Neuronal stem cell (in vitro differentiated cells): ENCODE data around the gene METTL25.

Experiments used
- DNase-seq: peaks from one replicate; pipeline ENCODE4 v3.0.0-alpha.2; 2013; ENCODE audit warnings: low spot score
- H2AFZ ChIP-seq: one replicate; pipeline ENCODE4 v1.6.1; 2013; ENCODE audit warnings: mild to moderate bottlenecking, low read length, inconsistent platforms
- H2AK5ac ChIP-seq: 2 replicates; pipeline ENCODE4 v1.6.1; 2013; ENCODE audit warnings: low read depth, mild to moderate bottlenecking, inconsistent platforms, low read length, moderate library complexity, mixed read lengths
- H2BK120ac ChIP-seq: 2 replicates; pipeline ENCODE4 v1.6.1; 2013; ENCODE audit warnings: low read depth, mild to moderate bottlenecking, inconsistent platforms, low read length, moderate library complexity, mixed read lengths
- H2BK12ac ChIP-seq: one replicate; pipeline ENCODE4 v1.6.1; 2013; ENCODE audit warnings: low read length, inconsistent platforms
- H2BK15ac ChIP-seq: 2 replicates; pipeline ENCODE4 v1.6.1; 2013; ENCODE audit warnings: mild to moderate bottlenecking, low read length, inconsistent platforms, mixed read lengths
- H2BK5ac ChIP-seq: one replicate; pipeline ENCODE4 v1.6.1; 2013; ENCODE audit warnings: inconsistent platforms, mild to moderate bottlenecking, low read length, moderate library complexity
- H3K14ac ChIP-seq: one replicate; pipeline ENCODE4 v1.6.1; 2013; ENCODE audit warnings: low read length, inconsistent platforms
- H3K18ac ChIP-seq: 2 replicates; pipeline ENCODE4 v1.6.1; 2013; ENCODE audit warnings: low read length, inconsistent platforms
- H3K23ac ChIP-seq: 2 replicates; pipeline ENCODE4 v1.6.1; 2013; ENCODE audit warnings: low read depth, mild to moderate bottlenecking, mixed read lengths, low read length, inconsistent platforms; ENCODE audit not compliant: poor library complexity
- H3K27ac ChIP-seq: replicated peaks from 3 replicates; pipeline ENCODE4 v1.5.1; 2013; ENCODE audit warnings: low read length, inconsistent platforms
- H3K27me3 ChIP-seq, 3 experiments: 2 replicates each; pipeline ENCODE4 v1.6.1; 2013; ENCODE audit warnings: low read length in 3 of 3, mild to moderate bottlenecking in 2 of 3, inconsistent platforms in 1 of 3, low read depth in 1 of 3, mixed read lengths in 1 of 3, moderate library complexity in 1 of 3; ENCODE audit not compliant: control insufficient read depth in 3 of 3, insufficient read depth in 3 of 3
- H3K36me3 ChIP-seq, 2 donors: replicated peaks in 1 of 2; 2 replicates each; pipeline ENCODE4 v1.6.1; 2013; ENCODE audit warnings: low read length in 2 of 2; ENCODE audit not compliant: control insufficient read depth in 2 of 2, insufficient read depth in 2 of 2
- H3K4ac ChIP-seq: 2 replicates; pipeline ENCODE4 v1.6.1; 2013; ENCODE audit warnings: inconsistent platforms, mild to moderate bottlenecking, low read length, moderate library complexity
- H3K4me1 ChIP-seq, 2 donors: 1 replicate in 1 of 2; 2 replicates in 1 of 2; pipeline ENCODE4 v1.6.1; 2013; ENCODE audit warnings: low read length in 2 of 2, low read depth in 1 of 2; ENCODE audit not compliant: control insufficient read depth in 2 of 2, insufficient read depth in 1 of 2
- H3K4me2 ChIP-seq: one replicate; pipeline ENCODE4 v1.6.1; 2013; ENCODE audit warnings: mild to moderate bottlenecking, low read length, inconsistent platforms; ENCODE audit not compliant: insufficient read depth, poor library complexity, severe bottlenecking
- H3K4me3 ChIP-seq, 2 donors: 2 replicates each; pipeline ENCODE4 v1.5.1; 2013; ENCODE audit warnings: low read length in 2 of 2, mild to moderate bottlenecking in 2 of 2, inconsistent platforms in 1 of 2, moderate library complexity in 1 of 2
- H3K79me1 ChIP-seq: one replicate; pipeline ENCODE4 v1.6.1; 2013; ENCODE audit warnings: low read depth, mild to moderate bottlenecking, inconsistent platforms, low read length, moderate library complexity
- H3K9ac ChIP-seq: one replicate; pipeline ENCODE4 v1.6.1; 2013; ENCODE audit warnings: mild to moderate bottlenecking, low read depth, low read length, inconsistent platforms; ENCODE audit not compliant: poor library complexity
- H3K9me3 ChIP-seq, 2 donors: replicated peaks in 1 of 2; 2 replicates each; pipeline versions ENCODE3 to v1.6.1; 2013; ENCODE audit warnings: low read length in 2 of 2, mild to moderate bottlenecking in 2 of 2, inconsistent platforms in 1 of 2, low read depth in 1 of 2, mixed read lengths in 1 of 2, moderate library complexity in 1 of 2; ENCODE audit not compliant: control insufficient read depth in 2 of 2, insufficient read depth in 1 of 2
- H4K8ac ChIP-seq: one replicate; pipeline ENCODE4 v1.6.1; 2013; ENCODE audit warnings: low read depth, mild to moderate bottlenecking, inconsistent platforms, low read length, moderate library complexity
- H4K91ac ChIP-seq: one replicate; pipeline ENCODE4 v1.6.1; 2013; ENCODE audit warnings: low read length, low read depth, mild to moderate bottlenecking, inconsistent platforms; ENCODE audit not compliant: poor library complexity
- WGBS, 2 donors: extraction: QIAGEN DNeasy Blood & Tissue Kit; methylation state at CpG; one replicate each; pipeline ENCODE4 v1.1.7; 2013; ENCODE audit warnings: missing lambda C conversion rate in 2 of 2, mixed read lengths in 1 of 2; ENCODE audit not compliant: insufficient read length in 2 of 2, insufficient replicate concordance in 1 of 2; ENCODE audit errors: extremely low coverage in 2 of 2; 5-methylcytosine and 5-hydroxymethylcytosine counted together

Gene METTL25

DNA sequence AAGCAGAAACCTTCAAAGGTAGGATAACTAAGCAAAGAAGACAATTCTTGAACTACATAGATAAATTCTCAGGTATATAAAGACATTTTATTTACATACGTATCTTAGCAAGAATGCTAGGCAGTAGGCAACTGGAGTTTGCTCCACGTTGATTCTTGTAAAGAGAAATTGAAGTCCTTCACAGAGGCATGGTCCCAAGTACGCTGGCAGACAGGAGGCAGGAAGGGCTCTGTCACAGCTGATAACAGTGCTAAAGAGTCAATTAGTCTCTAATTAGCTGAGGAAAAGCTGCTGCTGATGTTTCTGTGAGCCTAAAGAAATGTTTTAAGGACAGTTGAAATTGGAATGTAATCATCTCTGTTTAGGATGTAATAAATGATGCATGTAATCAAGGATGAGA, 146.8 kb downstream of the METTL25 start:
- H3K4me1 ChIP-seq: no peaks in the 10 kb centered on the region
- H3K27ac ChIP-seq: no peak overlapping the region
- no peak overlapping the region for H3K4me2 ChIP-seq
- no peak overlapping the region for H2BK120ac ChIP-seq
- no peak overlapping the region for H2AFZ ChIP-seq
- no peak overlapping the region for H2BK15ac ChIP-seq
- H4K8ac ChIP-seq: no peak overlapping the region
- no peak overlapping the region for H2BK5ac ChIP-seq
- no peak for DNase-seq
- no peak overlapping the region for H2AK5ac ChIP-seq
- no CpG with 5 or more reads among the region's 3 CpGs for WGBS, 2 donors
- no peak overlapping the region for H2BK12ac ChIP-seq
- no peak overlapping the region for H3K23ac ChIP-seq
- no peak overlapping the region for H3K14ac ChIP-seq
- H4K91ac ChIP-seq: no peak overlapping the region
- no peak overlapping the region for H3K4ac ChIP-seq
- no peak overlapping the region for H3K18ac ChIP-seq
- no peaks in the 10 kb centered on the region for H3K27me3 ChIP-seq
- H3K36me3 ChIP-seq: no peaks in the 10 kb centered on the region
- no peaks in the 10 kb centered on the region for H3K79me1 ChIP-seq
- H3K9ac ChIP-seq: no peak overlapping the region
- H3K4me3 ChIP-seq: no peak overlapping the region
- no peaks in the 10 kb centered on the region for H3K9me3 ChIP-seq

DNA sequence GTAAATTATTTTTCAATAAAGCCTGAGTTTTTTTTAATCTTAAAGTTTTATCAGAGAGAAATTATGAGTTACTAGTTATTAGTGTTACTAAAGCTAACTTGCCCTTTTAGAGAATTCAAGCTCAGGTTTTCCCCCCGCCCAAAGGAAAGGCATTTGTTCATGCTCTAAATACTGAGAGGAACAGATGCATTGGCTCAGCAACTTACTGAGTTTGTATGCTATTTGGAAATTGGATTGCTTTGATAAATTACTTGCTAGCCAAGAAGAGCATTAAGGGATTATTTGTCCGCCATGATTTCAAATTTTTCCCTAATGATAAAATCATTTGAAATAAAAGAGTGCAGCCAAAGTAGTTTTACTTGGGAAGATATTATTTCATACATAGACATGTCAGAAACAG, 149.4 kb downstream of the METTL25 start:
- Histone ChIP-seq H2BK120ac (no peak overlapping the region), H3K9me3 (no peaks in the 10 kb centered on the region), H4K91ac (no peak overlapping the region), H3K4me3 (no peak overlapping the region), H4K8ac (no peak overlapping the region), H3K14ac (no peak overlapping the region), H3K9ac (no peak overlapping the region), H3K27me3 (no peaks in the 10 kb centered on the region), H3K36me3 (no peaks in the 10 kb centered on the region), H3K4ac (no peak overlapping the region), H3K4me1 (no peaks in the 10 kb centered on the region), H3K27ac (no peak overlapping the region), H2BK15ac (no peak overlapping the region), H3K79me1 (no peaks in the 10 kb centered on the region), H2AK5ac (no peak overlapping the region), H2BK12ac (no peak overlapping the region), H2AFZ (no peak overlapping the region), H2BK5ac (no peak overlapping the region), H3K23ac (no peak overlapping the region), H3K4me2 (no peak overlapping the region), H3K18ac (no peak overlapping the region)
- DNase-seq: no peak
- no CpG with 5 or more reads among the region's 2 CpGs for WGBS, 2 donors

DNA sequence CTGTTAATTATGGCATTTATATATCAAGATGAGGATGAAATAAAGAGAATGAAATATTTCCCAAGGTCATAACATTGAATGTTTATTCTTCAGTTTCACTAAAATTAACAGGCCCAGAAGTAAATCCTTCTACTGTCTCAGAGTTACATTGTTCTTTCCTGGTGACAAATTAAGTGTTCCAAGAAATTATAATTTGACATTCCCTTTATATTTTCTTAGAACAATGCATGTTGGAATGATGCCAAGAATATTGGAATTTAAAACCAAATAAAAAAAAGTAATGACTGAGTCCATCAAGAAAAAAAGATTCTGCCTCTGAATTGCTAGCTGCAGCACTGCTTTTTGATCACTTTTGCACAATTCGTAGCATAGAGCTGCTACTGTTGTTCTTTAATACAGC, 152.1 kb downstream of the METTL25 start:
- H3K27ac ChIP-seq: no peak overlapping the region
- no peak overlapping the region for H2BK15ac ChIP-seq
- no peak overlapping the region for H2AK5ac ChIP-seq
- H2BK120ac ChIP-seq: no peak overlapping the region
- no peaks in the 10 kb centered on the region for H3K4me1 ChIP-seq
- no peak overlapping the region for H3K9ac ChIP-seq
- H3K36me3 ChIP-seq: no peaks in the 10 kb centered on the region
- H3K23ac ChIP-seq: no peak overlapping the region
- H4K8ac ChIP-seq: no peak overlapping the region
- H3K9me3 ChIP-seq: no peaks in the 10 kb centered on the region
- no peak for DNase-seq
- no peaks in the 10 kb centered on the region for H3K79me1 ChIP-seq
- no peak overlapping the region for H3K4me2 ChIP-seq
- no peaks in the 10 kb centered on the region for H3K27me3 ChIP-seq
- H3K14ac ChIP-seq: no peak overlapping the region
- H2BK5ac ChIP-seq: no peak overlapping the region
- no CpG with 5 or more reads among the region's 1 CpG for WGBS, 2 donors
- no peak overlapping the region for H2AFZ ChIP-seq
- no peak overlapping the region for H3K18ac ChIP-seq
- H3K4me3 ChIP-seq: no peak overlapping the region
- H4K91ac ChIP-seq: no peak overlapping the region
- H3K4ac ChIP-seq: no peak overlapping the region
- H2BK12ac ChIP-seq: no peak overlapping the region

DNA sequence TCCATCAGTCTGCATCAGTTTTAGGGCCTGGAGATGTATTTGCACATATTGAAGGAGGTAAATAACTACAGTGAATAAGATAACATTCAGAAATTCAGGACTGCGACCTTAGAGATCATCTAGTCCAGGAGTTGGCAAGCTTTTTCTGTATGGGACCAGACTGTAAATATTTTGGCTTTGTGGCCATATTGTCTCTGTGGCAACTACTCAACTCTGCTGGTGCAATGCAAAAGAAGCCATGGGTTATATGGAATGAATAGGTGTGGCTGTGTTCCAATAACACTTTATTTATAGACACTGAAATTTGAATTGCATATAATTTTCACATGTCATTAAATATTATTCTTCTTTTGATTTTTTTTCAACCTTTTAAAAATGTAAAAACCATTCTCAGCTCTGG, 156.6 kb downstream of the METTL25 start:
- Histone ChIP-seq H3K23ac (no peak overlapping the region), H3K27ac (no peak overlapping the region), H2BK15ac (no peak overlapping the region), H3K27me3 (no peaks in the 10 kb centered on the region), H3K4me1 (no peaks in the 10 kb centered on the region), H2BK12ac (no peak overlapping the region), H2AFZ (no peak overlapping the region), H3K18ac (no peak overlapping the region), H4K8ac (no peak overlapping the region), H3K14ac (no peak overlapping the region), H3K9me3 (no peaks in the 10 kb centered on the region), H2BK5ac (no peak overlapping the region), H3K4me2 (no peak overlapping the region), H2BK120ac (no peak overlapping the region), H3K4ac (no peak overlapping the region), H3K4me3 (no peak overlapping the region), H3K79me1 (no peaks in the 10 kb centered on the region), H2AK5ac (no peak overlapping the region), H3K36me3 (no peaks in the 10 kb centered on the region), H3K9ac (no peak overlapping the region), H4K91ac (no peak overlapping the region)
- no peak for DNase-seq
- no CpG with 5 or more reads among the region's 1 CpG for WGBS, 2 donors
